Stimulated activated CD8-positive, alpha-beta memory T cell treated with anti-CD3 and anti-CD28 coated beads, Interleukin-15, amount 100 ng/mL, for 1 hour (primary cell): ENCODE results near the gene SERAC1.

ENCODE experiments used
- DNase-seq: peaks from one replicate; pipeline ENCODE4 v3.0.0-alpha.2; 2020; ENCODE audit warnings: low read depth

Gene SERAC1

GRCh38 chr6:158121335-158121734, 46.7 kb downstream of the SERAC1 start:
- no peak for DNase-seq

- DNase-seq, result no peak
Measured at GRCh38 chr6:158118886-158119285, 49.2 kb downstream of the SERAC1 start.

GRCh38 chr6:158115508-158115907, 52.6 kb downstream of the SERAC1 start:
- DNase-seq, result no peak

- no peak for DNase-seq
Measured at GRCh38 chr6:158115102-158115501, 53.0 kb downstream of the SERAC1 start.

- DNase-seq, result no peak
Measured at GRCh38 chr6:158113802-158114201, 54.3 kb downstream of the SERAC1 start.

GRCh38 chr6:158111987-158112386, 56.1 kb downstream of the SERAC1 start:
- DNase-seq, result no peak

- no peak for DNase-seq
Measured at GRCh38 chr6:158110986-158111385, 57.1 kb downstream of the SERAC1 start.

GRCh38 chr6:158109748-158110147, 58.3 kb downstream of the SERAC1 start:
- DNase-seq, result no peak

GRCh38 chr6:158104696-158105095, 63.4 kb downstream of the SERAC1 start:
- DNase-seq, result no peak

GRCh38 chr6:158103228-158103627, 64.8 kb downstream of the SERAC1 start:
- no peak for DNase-seq

GRCh38 chr6:158095671-158096070, 72.4 kb downstream of the SERAC1 start:
- DNase-seq, result no peak

GRCh38 chr6:158095031-158095430, 73.0 kb downstream of the SERAC1 start:
- DNase-seq, result no peak

- no peak for DNase-seq
Measured at GRCh38 chr6:158092806-158093205, 75.3 kb downstream of the SERAC1 start.

GRCh38 chr6:158087224-158087867, 80.7 kb downstream of the SERAC1 start:
- no peak for DNase-seq

GRCh38 chr6:158086504-158087223, 81.4 kb downstream of the SERAC1 start:
- DNase-seq, result no peak

- DNase-seq, result no peak
Measured at GRCh38 chr6:158086054-158086503, 82.0 kb downstream of the SERAC1 start.

GRCh38 chr6:158085261-158086053, 82.6 kb downstream of the SERAC1 start:
- DNase-seq, result no peak

- no peak for DNase-seq
Measured at GRCh38 chr6:158083455-158084325, 84.4 kb downstream of the SERAC1 start.

GRCh38 chr6:158081657-158081935, 86.5 kb downstream of the SERAC1 start:
- DNase-seq, result no peak

GRCh38 chr6:158080849-158081656, 87.0 kb downstream of the SERAC1 start:
- DNase-seq, result no peak

- DNase-seq, result no peak
Measured at GRCh38 chr6:158078320-158078719, 89.7 kb downstream of the SERAC1 start.
